T-helper 1 cell (primary cell): Measurements from ENCODE around the gene FAM193A.
A peak's percentile ranks its signal among the peaks of the same experiment; 100 is the strongest.
"Not testable (repeated sequence)": the region's sequence is repeated elsewhere in the genome, so short reads cannot be mapped to it uniquely, and the experiment has no call there.

Experiments
- DNase-seq, 5 donors: peaks; one replicate each; pipeline ENCODE4 v3.0.0-alpha.2; 2012 to 2020

FAM193A gene

DNA sequence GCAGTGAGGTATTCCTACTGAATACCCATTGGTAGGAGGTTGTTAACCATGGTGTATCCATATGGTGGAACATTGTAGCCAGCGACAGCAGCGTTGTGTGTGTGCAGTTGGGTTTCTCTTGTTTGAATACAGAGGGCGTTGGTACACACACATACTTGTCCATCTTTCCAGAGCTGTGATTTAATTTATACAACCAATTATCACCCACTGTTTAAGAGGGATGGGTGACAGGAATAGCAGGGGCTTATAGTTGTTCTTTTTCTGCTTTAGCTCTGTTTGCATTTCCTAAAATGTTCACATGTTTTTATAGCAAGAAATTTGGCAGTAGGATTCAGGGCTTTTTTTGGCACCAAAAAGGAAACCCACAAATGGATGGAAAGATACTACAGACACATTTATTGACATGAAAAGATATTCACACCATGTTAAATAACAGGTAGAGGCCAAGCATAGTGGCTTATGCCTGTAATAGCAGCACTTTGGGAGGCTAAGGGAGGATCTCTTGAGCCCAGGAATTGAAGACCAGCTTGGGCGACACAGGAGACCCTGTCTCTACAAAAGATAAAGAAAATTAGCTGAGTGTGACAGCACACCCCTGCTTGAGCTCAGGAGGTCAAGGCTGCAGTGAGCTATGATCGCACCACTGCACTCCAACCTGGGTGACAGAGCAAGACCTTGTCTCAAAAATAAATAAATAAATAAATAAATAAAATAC, 159.1 kb downstream of the FAM193A start:
- DNase-seq, result no peak

DNA sequence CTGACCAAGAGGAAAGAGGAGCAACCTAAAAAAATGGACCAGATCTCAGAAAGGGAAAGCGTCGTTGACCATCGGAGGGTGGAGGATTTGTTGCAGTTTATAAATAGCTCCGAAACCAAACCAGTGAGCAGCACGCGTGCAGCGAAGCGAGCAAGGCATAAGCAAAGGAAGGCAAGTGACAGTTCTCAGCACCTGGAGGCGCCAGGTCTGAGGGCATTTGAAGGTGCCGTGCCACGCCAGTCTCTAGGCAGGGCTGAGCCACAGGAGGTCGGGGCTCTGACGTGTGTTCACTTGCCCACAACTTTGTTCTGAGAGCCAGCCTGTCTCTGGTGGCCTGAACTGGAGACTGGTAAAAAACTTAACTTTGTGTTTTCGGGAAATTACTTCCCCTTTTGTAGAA, 160.0 kb downstream of the FAM193A start:
- DNase-seq, result no peak

DNA sequence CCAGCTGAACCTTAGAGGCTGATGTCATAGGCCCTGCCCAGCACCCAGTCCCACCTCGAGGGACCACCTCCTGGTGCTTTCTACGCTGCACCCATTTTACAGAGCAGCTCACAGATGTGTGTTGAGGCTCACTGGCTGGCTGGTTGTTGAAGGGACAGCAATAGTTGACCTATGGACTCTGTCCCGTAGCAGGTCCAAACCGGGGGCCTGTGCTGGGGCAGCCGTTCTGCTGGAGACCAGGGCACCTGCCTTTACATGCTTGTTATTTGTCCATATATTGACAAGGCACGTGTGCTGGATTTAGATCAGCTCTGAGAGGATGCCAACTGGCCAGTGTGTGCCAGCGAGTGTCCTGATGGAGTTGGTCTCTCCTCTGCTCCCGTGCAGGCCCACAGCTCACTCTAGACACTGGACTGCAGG, 161.6 kb downstream of the FAM193A start:
- no peak for DNase-seq

DNA sequence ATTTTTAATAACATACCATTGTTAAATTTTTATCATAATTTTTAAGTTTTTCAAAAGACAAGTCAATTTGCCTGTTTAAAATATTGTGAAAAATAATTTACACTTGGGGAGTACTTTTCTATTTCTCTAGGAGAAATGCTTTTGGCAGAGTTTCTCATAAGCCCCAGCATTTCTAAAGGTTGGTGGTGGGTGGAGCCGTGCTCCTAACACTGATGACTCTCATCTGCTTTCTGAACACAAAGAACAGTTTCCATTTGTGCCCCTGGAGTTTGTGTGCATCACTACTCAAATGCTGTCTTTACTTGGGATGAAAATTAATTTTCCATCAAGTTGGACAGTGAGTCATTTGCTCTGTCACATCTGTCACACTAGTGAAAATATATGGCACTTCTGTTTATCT, 162.1 kb downstream of the FAM193A start:
- DNase-seq, result no peak

DNA sequence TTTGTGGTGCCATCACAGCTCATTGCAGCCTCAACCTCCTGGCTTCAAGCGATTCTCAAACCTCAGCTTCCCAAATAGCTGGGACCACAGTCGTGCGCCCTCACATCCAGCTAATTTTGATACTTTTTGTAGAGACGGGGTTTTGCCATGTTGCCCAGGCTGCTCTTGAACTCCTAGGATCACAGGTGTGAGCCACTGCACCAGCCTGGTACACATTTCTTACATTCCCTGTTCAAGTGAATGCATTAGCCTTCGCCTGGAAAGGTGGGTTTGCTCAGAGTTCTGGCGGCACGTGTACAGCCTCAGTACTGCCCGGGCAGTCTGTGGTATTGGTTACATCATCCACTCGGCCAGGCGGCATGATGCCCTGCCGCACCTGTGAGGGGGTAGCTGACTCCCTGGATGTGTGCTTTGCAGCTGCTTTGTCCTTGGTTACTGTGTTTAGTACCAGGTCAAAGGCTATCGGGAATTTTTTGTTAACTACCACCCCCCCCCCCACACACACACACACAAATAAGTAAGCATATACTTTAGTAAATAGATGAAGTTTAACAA, 162.6 kb downstream of the FAM193A start:
- DNase-seq, result no peak

DNA sequence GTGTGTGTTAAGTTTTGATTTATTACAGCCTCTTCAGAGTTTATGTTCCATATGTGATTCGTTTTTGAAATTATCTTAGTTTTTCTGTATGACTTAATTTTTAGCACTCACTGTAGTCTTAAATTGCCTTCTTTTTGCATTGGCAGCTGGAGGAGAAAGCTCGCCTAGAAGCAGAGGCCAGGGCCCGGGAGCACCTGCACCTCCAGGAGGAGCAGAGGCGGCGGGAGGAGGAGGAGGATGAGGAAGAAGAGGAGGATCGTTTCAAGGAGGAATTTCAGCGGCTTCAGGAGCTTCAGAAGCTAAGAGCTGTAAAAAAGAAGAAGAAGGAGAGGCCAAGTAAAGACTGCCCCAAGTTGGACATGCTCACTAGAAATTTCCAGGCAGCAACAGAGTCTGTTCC, 163.1 kb downstream of the FAM193A start:
- DNase-seq, result no peak

DNA sequence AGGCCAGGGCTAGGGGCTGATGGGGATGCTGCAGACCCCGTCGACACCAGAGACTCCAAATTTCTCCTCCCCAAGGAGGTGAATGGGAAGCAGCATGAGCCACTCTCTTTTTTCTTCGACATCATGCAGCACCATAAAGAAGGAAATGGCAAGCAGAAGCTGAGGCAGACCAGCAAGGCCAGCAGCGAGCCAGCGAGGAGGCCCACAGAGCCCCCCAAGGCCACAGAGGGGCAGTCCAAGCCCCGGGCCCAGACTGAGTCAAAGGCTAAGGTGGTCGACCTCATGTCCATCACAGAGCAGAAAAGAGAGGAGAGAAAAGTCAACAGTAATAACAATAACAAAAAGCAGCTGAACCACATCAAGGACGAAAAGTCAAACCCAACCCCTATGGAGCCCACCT, 163.6 kb downstream of the FAM193A start:
- DNase-seq, result no peak

DNA sequence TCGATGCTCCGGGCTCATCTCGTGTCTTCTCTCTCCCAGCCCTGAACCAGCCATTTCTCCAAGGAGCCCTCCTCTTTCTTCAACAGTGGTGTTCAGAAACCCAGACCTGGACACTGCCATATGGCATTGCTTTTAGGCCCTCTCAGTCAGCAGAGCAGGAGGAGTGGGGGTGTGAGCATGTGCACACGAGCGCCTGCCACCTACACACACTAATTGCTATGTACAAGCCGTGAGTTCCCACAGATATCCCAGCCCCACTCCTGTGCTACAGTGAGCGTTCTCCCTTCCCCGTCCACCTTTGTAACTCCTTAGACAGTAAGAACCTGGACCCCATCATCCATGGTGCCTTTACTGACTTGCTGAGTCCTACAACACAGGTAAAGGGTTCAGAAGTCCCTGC, 165.9 kb downstream of the FAM193A start:
- DNase-seq, result no peak

DNA sequence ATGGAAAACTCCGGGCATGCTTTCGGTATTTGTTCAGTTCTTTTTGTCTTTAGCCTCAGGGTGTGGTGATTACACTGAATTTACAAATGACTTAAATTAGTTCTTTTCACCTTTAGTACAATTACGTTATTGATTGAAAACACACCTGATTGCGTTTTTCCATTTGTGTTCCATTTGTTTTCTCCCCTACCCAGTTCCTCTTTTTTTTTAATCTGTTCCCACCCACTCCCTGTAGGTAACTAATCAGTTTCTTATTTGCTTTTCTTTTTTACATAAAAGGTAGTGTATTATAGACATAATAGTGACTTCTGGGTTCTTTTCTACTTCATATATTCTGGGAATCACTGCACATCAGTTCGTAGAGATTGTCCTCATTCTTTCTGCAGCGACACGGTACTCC, 166.3 kb downstream of the FAM193A start:
- DNase-seq, result no peak

DNA sequence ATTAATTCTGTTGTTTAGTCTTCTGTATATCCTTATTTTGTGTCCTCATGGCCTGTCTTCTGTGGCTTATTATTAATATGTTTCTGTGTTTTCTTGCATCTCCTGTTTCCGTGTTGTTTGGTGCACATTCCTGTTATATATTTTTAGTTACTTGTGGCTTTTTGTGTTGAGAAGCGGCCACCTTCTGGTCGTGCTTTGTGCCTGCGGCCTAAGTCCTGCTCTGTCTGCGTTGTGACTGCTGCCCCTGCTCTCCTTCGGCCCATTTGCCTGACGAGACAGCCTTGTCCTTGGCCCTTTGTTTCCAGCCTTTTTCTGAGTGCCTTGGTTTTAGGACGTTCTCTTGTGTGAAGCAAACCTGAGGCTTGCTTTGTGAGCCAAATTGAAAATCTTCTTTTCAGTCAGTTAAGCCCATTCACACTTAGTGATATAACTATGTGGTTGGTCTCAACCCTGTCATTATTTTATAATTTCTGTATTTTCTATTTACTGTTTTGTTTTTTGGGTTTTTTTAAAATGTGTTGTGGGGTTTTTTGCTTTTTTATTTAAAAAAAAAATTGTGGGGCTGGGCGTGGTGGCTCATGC, 175.9 kb downstream of the FAM193A start:
- no peak for DNase-seq

DNA sequence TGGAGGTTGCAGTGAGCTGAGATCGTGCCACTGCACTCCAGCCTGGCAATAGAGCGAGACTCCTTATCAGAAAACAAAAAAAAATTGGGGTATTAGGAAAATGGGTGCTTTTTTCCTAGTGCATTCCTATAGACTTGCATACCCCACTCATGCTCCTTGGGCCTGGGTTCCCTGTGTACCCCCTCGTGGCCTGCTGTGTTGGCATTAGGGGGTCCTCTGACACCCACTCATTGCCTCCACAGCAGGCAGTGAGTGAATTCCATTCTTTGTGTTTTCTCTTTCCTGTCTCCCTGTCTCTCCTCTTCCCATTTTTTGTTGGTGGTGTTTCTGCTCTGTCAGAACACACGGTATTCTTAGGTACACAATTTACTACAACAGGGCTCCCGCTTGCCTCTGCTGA, 176.9 kb downstream of the FAM193A start:
- no peak for DNase-seq

DNA sequence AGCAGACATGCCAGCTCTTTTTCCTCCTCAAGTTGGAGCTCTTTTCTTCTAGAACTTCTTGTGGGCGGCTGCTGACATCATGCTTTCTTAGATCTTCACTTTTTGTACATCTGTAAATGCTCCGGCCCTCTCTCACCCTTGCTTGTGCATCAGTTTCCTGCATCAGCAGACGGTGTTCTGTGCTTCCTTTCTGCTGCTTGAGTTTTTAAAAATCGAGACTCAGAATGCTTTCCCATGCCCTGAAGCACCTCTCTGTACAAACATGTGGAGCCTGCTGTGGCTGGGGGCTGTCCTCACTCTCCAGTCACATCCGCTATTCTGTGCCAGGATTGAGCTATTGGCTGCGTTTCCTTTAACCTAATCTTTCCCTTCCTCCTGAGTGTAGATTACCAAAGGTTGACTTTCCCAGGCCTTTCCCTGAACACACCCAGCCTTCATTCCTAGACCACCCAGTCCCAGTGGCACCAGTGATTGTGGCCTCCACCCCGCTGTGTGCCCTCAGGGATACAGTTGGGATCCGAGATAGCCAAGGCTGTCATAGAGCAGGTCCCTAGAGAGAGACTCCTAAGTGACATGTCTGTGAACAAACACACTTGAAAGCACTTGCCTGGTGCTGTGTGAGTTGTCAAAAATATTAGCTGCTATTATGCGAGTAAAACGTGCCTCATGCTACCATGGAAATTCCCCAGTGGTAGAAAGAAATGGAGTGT, 177.8 kb downstream of the FAM193A start:
- peak in 3 of 5 donors; percentile 14 to 48 (median 25) for DNase-seq

DNA sequence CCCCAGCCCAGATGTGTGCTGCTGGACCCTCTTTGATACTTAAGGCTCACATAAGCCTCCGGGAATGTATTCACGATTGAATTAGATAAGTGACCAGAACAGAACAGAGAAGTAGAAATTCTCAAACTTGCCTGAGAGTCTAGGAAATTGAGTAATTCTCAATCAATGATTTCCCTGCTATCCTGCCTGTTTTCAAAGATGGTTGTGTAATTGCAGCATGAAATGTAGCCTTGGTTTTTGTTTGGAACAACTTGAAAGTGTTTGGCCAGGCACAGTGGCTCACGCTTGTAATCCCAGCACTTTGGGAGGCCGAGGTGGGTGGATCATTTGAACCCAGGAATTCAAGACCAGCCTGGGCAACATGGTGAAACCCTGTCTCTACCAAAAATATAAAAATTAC, 178.5 kb downstream of the FAM193A start:
- no peak for DNase-seq

DNA sequence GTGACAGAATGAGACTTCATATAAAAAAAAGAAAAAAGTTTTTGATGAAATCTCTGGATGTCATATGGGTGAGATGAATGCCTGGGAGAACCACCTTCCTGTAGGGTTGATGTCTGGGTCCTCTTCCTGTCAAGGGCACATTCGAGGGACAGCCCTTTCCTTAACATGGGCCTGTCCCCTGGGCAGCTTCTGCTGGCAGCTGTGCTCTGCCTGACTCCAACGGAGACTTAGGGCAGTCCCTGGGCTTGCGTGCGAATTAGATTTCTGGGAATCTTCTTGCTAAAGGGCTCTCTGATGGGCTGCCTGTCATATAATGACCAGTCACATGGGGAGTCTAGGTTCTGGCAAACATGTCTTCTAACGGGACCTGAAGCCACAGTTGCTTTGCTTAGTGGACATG, 179.0 kb downstream of the FAM193A start:
- no peak for DNase-seq

DNA sequence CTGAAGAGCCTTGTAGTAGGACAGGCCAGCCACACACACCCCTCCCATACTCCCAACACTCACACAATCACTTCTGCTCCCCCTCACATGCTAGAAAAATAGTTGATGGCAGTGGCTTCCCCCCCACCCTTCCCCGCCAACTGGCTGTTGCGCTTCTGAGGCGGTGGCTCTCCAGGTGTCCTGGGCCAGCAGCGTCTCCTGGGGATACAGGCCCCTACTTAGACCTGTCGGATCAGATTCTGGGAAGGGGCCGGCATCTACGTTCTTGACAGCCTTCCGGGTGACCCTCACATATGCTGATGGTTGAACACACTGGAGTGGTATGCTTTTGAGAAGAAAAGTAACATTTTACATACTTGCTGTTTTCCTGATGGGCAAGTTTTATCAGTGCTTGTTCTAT, 179.8 kb downstream of the FAM193A start:
- DNase-seq, result no peak

DNA sequence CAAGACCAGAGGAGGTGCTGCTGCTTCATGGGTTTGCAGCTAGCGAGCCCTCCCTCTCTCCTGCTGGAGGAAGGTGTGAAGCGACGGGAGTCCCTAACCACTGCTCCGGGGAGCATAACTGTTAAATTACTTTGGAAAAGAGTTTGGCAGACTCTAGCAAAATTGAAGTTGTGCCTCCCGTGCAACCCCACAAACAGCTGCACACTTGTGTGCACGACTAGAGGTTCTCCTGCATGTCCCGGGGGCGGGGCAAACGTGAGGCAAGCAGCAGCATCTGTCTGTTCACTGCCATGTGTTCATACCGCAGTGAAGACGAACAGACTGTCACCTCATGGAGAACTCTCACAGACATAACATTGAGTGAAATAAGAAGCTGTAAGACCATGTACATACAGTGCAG, 185.1 kb downstream of the FAM193A start:
- DNase-seq, result no peak

DNA sequence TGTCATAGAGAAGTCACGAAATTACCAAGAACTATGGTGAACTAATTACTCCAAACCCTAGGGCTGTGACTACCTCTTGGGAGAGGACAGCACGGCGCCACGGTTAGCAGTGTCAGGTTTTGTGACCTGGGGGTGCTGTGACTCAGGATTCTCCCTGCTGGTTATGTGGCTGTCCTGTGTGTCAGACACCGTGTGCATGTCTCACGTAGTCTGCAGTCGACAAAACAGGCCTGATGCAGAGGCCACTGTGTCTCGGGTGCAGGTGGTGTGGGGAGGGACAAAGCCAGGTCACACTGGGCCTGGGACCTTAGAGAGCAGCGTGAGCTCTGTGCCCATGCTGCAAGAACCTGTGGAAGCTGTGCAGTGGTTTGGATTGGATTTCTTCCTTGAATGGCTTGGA, 185.6 kb downstream of the FAM193A start:
- DNase-seq, result no peak

DNA sequence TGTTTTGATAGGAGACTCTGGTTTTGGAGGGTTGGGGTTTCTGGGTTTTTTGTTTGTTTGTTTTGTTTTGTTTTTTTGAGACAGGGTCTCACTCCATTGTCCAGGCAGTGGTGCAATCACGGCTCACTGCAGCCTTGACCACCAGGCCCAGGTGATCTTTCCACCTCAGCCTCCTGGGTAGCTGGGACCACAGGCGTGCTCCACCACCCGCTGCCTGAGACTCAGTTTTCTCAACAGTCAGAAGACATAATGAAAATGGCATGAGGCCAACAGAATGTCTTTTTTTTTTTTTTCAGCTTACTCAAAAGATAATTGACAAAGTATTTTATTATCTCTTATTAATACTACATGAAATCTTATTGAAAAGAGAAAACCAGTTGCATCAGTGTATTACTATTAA, 187.3 kb downstream of the FAM193A start:
- no peak for DNase-seq

DNA sequence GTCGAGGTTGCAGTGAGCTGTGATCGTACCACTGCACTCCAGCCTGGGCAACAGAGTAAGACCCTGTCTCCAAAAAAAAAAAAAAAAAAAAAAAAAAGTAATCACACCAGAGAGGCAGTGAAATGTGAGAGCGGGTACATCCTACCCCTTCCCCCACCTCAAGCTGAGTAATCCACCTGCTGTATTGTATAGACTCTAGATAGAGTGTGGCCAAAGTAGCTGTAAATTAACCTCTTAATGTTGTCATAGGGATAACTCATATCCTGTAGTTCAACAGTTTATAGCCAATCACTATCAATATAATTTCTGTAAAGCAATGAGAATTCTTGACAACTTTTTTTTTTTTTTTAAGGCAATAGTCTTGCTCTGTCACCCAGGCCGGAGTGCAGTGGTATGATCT, 188.9 kb downstream of the FAM193A start:
- DNase-seq, result no peak

DNA sequence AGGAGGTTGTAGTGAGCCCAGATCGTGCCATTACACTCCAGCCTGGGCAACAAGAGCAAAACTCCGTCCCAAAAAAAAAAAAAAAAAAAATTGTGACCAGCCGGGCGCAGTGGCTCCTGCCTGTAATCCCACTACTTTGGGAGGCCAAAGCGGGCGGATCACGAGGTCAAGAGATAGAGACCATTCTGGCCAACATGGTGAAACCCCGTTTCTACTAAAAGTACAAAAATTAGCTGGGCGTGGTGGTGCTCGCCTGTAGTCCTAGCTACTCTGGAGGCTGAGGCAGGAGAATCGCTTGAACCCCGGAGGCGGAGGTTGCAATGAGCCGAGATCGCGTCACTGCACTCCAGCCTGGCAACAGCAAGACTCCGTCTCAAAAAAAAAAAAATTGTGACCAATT, 190.4 kb downstream of the FAM193A start:
- DNase-seq, result not testable (repeated sequence)

DNA sequence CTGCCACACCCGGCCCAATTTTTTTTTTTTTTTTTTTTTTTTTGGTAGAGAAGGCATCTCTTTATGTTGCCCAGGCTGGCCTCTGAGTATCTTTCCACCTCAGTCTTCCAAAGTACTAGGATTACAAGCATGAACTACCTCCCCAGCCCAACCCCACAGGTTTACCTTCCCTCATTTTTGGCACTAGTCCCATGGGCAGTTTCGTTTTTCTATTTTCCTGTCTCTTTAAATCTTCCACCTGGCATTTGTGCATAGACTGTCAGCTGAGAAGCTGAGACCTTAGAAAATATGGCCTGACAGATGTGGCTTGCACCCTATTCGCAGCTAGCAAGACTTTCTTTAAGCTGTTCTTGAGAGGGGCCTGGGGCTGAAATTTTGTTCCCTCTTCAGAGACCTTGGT, 191.8 kb downstream of the FAM193A start:
- no peak for DNase-seq

DNA sequence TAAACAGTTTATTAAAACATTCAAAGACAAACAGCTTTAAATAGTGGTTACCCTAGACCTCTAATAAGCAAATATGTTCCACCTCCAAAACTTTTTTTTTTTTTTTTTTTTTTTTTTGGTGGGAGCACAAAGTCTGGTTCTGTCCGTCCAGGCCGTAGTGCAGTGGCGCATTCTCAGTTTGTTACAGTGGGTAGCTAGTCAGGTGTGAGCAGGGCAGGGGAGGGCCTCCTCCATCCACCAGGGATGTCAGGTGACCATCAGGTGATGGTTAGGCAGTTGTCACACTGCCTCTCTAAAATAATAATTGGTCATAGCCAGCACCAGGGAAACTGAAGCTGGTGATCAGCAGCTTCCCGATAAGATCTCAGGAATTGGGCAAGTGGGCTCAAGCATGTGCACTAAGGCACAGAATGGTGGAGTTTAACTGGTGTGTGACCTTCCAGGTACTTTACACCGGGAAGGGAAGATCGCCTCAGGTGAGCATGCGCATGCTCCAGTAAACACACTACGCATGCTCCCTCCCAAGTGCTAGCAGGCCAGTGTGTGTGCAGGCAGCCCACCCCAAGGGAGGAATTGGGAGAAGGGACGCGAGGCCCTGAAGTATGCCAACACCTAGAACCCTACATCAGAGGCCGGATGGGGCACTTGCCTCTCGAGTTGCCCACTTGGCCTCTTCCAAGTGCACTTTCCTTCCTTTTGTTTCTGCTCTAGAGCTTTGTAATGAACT, 192.5 kb downstream of the FAM193A start:
- DNase-seq, result no peak

DNA sequence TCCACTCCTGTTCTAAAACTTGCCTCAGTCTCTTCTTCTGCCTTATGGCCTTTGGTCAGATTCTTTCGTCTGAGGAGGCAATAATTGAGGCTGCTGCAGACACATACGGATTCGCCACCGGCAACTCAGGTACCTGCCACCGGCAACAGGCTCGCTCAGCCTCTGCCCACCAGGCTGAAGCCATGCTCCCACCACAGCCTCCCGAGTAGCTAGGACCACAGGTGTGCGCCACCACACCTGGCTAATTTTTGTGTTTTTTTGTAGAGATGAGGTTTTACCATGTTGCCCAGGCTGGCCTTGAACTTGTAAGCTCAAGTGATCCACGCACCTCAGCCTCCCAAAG, 193.1 kb downstream of the FAM193A start:
- no peak for DNase-seq
